ENCODE measurements around the gene SLC6A6.

DNA sequence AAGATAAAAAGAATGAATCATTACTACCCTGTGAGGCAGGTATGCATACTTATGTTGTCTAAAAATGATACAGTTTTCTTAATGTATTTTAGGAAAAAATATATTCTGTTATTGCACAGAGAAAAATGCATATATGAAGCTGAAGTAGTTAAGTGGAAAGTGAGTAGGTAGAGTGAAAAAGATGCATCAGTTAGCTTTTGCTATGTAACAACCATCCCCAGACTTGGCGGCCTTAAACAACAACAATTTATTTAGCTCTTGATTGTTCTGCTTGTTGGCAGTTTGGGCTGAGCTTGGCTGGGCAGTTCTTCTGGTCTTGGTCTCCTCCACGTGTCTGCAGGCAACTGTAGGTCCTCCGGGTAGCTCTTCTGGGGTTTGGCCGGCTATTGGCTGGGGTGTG is 45.7 kb downstream of the SLC6A6 start:
- TF ChIP-seq, protein P1, sequence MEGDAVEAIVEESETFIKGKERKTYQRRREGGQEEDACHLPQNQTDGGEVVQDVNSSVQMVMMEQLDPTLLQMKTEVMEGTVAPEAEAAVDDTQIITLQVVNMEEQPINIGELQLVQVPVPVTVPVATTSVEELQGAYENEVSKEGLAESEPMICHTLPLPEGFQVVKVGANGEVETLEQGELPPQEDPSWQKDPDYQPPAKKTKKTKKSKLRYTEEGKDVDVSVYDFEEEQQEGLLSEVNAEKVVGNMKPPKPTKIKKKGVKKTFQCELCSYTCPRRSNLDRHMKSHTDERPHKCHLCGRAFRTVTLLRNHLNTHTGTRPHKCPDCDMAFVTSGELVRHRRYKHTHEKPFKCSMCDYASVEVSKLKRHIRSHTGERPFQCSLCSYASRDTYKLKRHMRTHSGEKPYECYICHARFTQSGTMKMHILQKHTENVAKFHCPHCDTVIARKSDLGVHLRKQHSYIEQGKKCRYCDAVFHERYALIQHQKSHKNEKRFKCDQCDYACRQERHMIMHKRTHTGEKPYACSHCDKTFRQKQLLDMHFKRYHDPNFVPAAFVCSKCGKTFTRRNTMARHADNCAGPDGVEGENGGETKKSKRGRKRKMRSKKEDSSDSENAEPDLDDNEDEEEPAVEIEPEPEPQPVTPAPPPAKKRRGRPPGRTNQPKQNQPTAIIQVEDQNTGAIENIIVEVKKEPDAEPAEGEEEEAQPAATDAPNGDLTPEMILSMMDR (IDR thresholded peaks at IDR 0.05) = no peak
- TF ChIP-seq EZH2 (IDR thresholded peaks at IDR 0.05) = no peak

Measured in neural progenitor cell (in vitro differentiated cells).